HEK293T (cell line): ENCODE results near the gene CERS3.

Experiments
- CTCF ChIA-PET: fragments of 350-600 bp; formaldehyde crosslinking; extraction: SDS; loops from one replicate; lab custom pipeline; 2021; ENCODE audit warnings: antibody characterized with exemption, inconsistent platforms; lab: Yijun Ruan, JAX
- POLR2A ChIA-PET: fragments of 350-600 bp; formaldehyde crosslinking; extraction: SDS; loops from one replicate; lab custom pipeline; 2020; ENCODE audit warnings: antibody characterized with exemption, inconsistent platforms; lab: Yijun Ruan, JAX
- DNase-seq: peaks from one replicate; pipeline ENCODE4 v3.0.0; 2012; ENCODE audit warnings: mixed read lengths; ENCODE audit errors: extremely low spot score
- ARNT ChIP-seq: fragments of 450-650 bp; IDR thresholded peaks from 2 replicates; pipeline ENCODE4 v1.6.1; 2017; ENCODE audit warnings: mild to moderate bottlenecking
- BHLHE40 ChIP-seq: fragments of 450-650 bp; IDR thresholded peaks from 2 replicates; pipeline ENCODE4 v1.6.1; 2016; ENCODE audit warnings: mild to moderate bottlenecking, moderate library complexity, borderline replicate concordance
- CTBP1 ChIP-seq: fragments of 450-650 bp; IDR thresholded peaks from 2 replicates; pipeline ENCODE4 v1.6.1; 2016; ENCODE audit warnings: borderline replicate concordance
- ELF4 ChIP-seq: fragments of 450-650 bp; IDR thresholded peaks from 2 replicates; pipeline ENCODE4 v1.6.1; 2017; ENCODE audit warnings: antibody characterized with exemption
- FOXA1 ChIP-seq: fragments of 450-650 bp; IDR thresholded peaks from 2 replicates; pipeline ENCODE4 v1.6.1; 2016; ENCODE audit warnings: mild to moderate bottlenecking
- FOXK2 ChIP-seq: fragments of 450-650 bp; IDR thresholded peaks from 2 replicates; pipeline ENCODE4 v1.6.1; 2016; ENCODE audit warnings: mild to moderate bottlenecking
- FOXM1 ChIP-seq: fragments of 450-650 bp; IDR thresholded peaks from 2 replicates; pipeline ENCODE4 v1.6.1; 2017; ENCODE audit warnings: mild to moderate bottlenecking, borderline replicate concordance
- HDGF ChIP-seq: fragments of 450-650 bp; IDR thresholded peaks from 2 replicates; pipeline ENCODE4 v1.6.1; 2017; ENCODE audit warnings: antibody characterized with exemption, borderline replicate concordance
- L3MBTL2 ChIP-seq: fragments of 450-650 bp; conservative IDR thresholded peaks from 2 replicates; pipeline ENCODE4 v1.6.1; 2016; ENCODE audit warnings: mild to moderate bottlenecking
- LEF1 ChIP-seq: fragments of 450-650 bp; IDR thresholded peaks from 2 replicates; pipeline ENCODE4 v1.6.1; 2017; ENCODE audit warnings: mild to moderate bottlenecking, borderline replicate concordance
- NFRKB ChIP-seq: fragments of 450-650 bp; IDR thresholded peaks from 2 replicates; pipeline ENCODE4 v1.6.1; 2016; ENCODE audit warnings: mild to moderate bottlenecking, moderate library complexity
- SP1 ChIP-seq: fragments of 450-650 bp; IDR thresholded peaks from 2 replicates; pipeline ENCODE4 v1.6.1; 2017
- SUZ12 ChIP-seq: fragments of 450-650 bp; IDR thresholded peaks from 2 replicates; pipeline ENCODE4 v1.6.1; 2016; ENCODE audit warnings: mild to moderate bottlenecking
- TARDBP ChIP-seq: fragments of 450-650 bp; IDR thresholded peaks from 2 replicates; pipeline ENCODE4 v1.6.1; 2016
- ZNF384 ChIP-seq: fragments of 450-650 bp; IDR thresholded peaks from 2 replicates; pipeline ENCODE4 v1.6.1; 2016
- TF ChIP-seq, protein P1 (sequence below): fragments of 450-650 bp; IDR thresholded peaks from 2 replicates; pipeline ENCODE4 v1.6.1; 2016

The CERS3 gene

DNA sequence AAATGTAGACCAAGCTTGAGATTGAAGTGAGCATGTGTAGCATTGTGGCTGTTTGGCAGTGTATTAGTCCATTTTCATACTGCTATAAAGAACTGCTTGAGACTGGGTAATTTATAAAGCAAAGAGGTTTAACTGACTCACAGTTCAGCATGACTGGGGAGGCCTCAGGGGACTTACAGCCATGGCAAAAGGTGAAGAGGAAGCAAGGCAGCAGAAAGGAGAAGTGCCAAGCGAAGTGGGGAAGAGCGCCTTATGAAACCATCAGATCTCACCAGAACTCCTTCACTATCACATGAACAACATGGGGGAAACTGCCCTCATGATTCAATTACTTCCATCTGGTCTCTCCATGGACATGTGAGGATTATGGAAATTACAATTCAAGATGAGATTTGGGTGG lies 8.6 kb upstream of the CERS3 start:
- ChIA-PET POLR2A (no interaction called here), CTCF (no interaction called here)
- TF ChIP-seq L3MBTL2 (no peak), SUZ12 (no peak), FOXK2 (no peak), TARDBP (no peak), BHLHE40 (no peak), CTBP1 (no peak), HDGF (no peak), FOXM1 (no peak), FOXA1 (no peak)
- DNase-seq: no peak

DNA sequence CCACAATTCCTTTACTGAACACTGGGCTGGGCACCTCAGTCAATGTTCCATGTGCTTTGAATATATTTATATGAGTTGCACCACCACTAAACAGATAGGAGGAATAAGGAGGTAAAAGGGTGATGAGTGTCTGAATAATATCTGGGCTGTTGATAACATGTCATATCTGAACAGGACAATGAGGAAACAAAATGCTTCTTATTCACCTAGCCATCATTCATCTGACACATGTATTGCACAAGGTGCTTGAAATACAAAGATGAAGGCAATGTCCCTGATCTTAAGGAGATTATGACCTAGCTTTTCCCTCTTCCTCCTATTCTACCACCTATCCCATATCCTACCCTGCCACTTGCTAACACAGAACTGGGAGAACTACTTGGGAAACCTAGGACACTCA lies 8.0 kb upstream of the CERS3 start:
- no peak for TF ChIP-seq ARNT
- TF ChIP-seq SUZ12: no peak
- no peak for TF ChIP-seq FOXK2
- no peak for TF ChIP-seq CTBP1
- TF ChIP-seq, protein P1, sequence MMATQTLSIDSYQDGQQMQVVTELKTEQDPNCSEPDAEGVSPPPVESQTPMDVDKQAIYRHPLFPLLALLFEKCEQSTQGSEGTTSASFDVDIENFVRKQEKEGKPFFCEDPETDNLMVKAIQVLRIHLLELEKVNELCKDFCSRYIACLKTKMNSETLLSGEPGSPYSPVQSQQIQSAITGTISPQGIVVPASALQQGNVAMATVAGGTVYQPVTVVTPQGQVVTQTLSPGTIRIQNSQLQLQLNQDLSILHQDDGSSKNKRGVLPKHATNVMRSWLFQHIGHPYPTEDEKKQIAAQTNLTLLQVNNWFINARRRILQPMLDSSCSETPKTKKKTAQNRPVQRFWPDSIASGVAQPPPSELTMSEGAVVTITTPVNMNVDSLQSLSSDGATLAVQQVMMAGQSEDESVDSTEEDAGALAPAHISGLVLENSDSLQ: no peak
- TF ChIP-seq NFRKB: no peak
- no peak for TF ChIP-seq FOXM1
- TF ChIP-seq TARDBP: no peak
- no peak for TF ChIP-seq FOXA1
- TF ChIP-seq HDGF: no peak
- TF ChIP-seq LEF1: no peak
- TF ChIP-seq L3MBTL2: no peak
- TF ChIP-seq BHLHE40: no peak
- TF ChIP-seq ZNF384: no peak
- no peak for TF ChIP-seq ELF4
- no peak for TF ChIP-seq SP1
- DNase-seq: no peak
- CTCF ChIA-PET: no interaction called here
- POLR2A ChIA-PET: no interaction called here

DNA sequence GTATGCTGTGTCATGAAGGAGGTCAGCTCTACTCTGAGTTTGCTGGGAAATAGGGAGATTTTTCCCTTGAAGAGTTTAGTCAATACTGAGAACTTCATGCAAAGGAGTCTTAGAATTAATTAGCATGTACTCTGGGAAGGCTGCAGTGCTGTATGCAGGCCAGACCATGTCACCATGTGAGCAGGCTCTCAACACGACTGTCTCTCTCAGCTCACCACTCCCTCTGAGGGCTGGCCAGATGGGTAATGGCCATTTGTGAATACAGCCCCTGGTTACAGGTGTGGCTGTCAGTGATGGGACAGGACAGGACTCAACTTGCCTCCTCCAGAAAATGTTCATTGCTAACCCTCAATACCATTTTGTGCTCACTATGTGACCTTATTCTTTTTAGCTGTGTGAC lies 5.1 kb upstream of the CERS3 start:
- ChIA-PET CTCF (no interaction called here), POLR2A (no interaction called here)
- TF ChIP-seq FOXM1 (no peak), HDGF (no peak), CTBP1 (no peak), ARNT (no peak), FOXK2 (no peak), NFRKB (no peak), SP1 (no peak), L3MBTL2 (no peak), BHLHE40 (no peak), SUZ12 (no peak), LEF1 (no peak), ELF4 (no peak), TARDBP (no peak), FOXA1 (no peak)
- TF ChIP-seq, protein P1: no peak
- DNase-seq: no peak

DNA sequence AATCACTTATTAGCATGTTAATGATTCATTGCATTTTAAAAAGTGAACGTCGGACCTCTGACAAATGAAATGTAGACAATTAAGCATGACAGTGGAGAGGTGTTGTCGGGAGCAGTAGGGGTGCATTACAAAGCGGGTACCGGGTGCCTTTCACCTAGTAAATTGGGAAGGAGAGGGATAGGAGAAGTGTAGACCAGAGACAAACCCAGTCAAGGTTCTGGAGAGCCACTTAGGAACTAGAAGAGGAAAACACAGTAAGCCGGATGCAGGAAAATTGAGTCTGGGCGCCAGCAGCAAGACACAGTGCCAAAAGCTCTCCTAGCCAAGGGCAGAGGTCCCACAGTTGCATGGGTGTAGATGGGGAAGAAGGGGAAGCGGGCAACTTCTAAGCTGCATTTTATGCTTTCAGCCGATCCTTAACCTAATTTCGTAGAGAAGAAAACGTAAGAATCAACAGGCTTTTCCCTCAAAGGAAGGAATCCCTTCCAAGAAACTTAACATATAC lies 3.1 kb upstream of the CERS3 start:
- POLR2A ChIA-PET: no interaction called here
- TF ChIP-seq CTBP1 (no peak), SP1 (no peak), SUZ12 (no peak), L3MBTL2 (no peak)
- CTCF ChIA-PET: no interaction called here
- no peak for DNase-seq

DNA sequence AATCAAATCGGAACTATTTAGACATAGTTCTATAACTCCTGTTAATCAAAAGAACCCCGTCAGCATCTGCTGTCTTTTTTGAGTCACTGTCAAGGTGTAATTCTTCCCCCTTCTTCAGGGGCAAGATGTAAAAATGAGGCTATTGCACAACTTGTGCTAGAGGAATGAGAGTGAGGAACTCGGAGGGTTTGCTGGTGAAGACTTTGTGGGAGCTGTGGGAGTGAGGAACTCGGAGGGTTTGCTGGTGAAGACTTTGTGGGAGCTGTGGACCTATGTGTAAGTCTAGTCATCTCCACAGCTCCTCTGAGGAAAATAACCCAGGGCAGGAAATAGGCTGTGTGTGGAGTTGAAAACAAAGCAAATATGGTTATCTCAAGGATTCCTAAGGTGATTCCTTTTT lies 2.5 kb upstream of the CERS3 start:
- POLR2A ChIA-PET: no interaction called here
- no peak for DNase-seq
- no peak for TF ChIP-seq FOXK2
- no peak for TF ChIP-seq ELF4
- CTCF ChIA-PET: interaction anchor here (0.6 kb wide), 1 partner anchor 326 kb away, joined by 3 read pairs; no protein-coding TSS in a partner anchor

DNA sequence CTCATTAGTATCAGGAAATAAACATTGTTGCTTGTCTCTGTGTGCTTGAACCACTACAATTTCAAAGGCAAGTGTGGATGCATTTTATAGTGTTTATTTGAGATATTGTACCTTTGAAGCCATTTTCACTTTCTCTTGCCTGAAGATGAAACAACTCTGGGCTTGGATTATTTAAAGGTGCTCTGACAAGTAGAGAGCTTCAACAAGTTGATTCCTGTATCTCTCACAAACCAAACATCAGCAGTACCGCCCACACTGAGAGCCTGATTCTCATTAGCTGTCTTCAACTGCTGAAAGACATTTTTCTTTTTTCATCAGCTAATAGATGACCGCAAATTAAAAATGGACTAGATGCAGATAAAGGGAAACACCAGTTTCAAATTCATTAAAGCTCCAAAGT lies 806 bp upstream of the CERS3 start:
- TF ChIP-seq ARNT: no peak
- TF ChIP-seq NFRKB: no peak
- TF ChIP-seq FOXM1: no peak
- no peak for TF ChIP-seq HDGF
- no peak for TF ChIP-seq FOXA1
- no peak for TF ChIP-seq LEF1
- TF ChIP-seq ELF4: no peak
- no peak for TF ChIP-seq ZNF384
- no peak for TF ChIP-seq SUZ12
- TF ChIP-seq CTBP1: no peak
- no peak for DNase-seq
- ChIA-PET CTCF (interaction anchor here (0.7 kb wide), 1 partner anchor 43 kb away, joined by 4 read pairs; no protein-coding TSS in a partner anchor), POLR2A (no interaction called here)

DNA sequence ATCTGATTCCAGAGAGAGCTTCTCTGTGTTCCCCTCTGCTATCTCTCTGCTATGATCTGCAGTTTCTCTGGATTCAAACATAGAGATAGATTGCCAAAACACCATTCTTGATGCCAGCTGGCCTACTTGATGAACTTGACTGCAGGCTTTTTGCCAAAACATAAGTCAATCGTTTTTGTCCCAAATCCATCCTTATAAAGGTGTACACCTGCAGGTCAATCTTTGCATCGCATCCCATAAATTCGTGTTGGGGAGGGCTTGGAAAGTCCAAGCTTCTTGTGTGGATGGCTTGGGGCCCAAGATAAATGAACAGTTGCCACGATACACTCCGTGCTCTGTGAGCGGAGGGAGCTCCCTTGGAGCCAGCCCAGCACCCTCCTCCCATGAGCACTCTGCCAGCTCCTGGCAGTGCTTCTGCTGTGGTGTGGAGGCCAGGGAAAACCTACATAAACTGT lies 2.7 kb downstream of the CERS3 start:
- CTCF ChIA-PET: no interaction called here
- no peak for DNase-seq
- TF ChIP-seq LEF1 (no peak), TARDBP (no peak), L3MBTL2 (no peak), ZNF384 (no peak), HDGF (no peak), SP1 (no peak), NFRKB (no peak)
- POLR2A ChIA-PET: no interaction called here
